Heart left ventricle (tissue), 16 donors: Measurements from ENCODE around the gene IER5. TPM values are rescaled to one million over a fixed set of nuclear protein-coding genes. Genes with fewer than 3 reads are reported as not detected.
"Not testable (repeated sequence)": the region's sequence is repeated elsewhere in the genome, so short reads cannot be mapped to it uniquely, and the experiment has no call there.

ENCODE experiments used
- ATAC-seq, 4 donors: fragments of 200-7000 bp; cut with Tn5 transposase; one replicate each; pipeline ENCODE4 v1.9.1; 2020 to 2022; ENCODE audit warnings: moderate library complexity in 4 of 4, mild to moderate bottlenecking in 3 of 4, moderate number of reproducible peaks in 1 of 4
- DNase-seq, 5 donors: peaks; one replicate each; pipeline ENCODE4 v3.0.0-alpha.2; 2020
- H3K27ac ChIP-seq, 12 donors: fragments of 200-600 bp; sonication (generic) in 4 of 12; one replicate each; pipeline versions ENCODE4 v1.5.0 to v1.8.0; 2016 to 2022; ENCODE audit warnings: mild to moderate bottlenecking in 2 of 12
- H3K27me3 ChIP-seq, 9 donors: fragments of 200-600 bp; sonication (generic) in 2 of 9; one replicate each; pipeline versions ENCODE4 v1.5.1 to v1.8.0; 2016 to 2022; ENCODE audit warnings: mild to moderate bottlenecking in 3 of 9
- H3K36me3 ChIP-seq, 9 donors: fragments of 200-600 bp; sonication (generic) in 2 of 9; one replicate each; pipeline versions ENCODE4 v1.5.0 to v1.8.0; 2018 to 2022; ENCODE audit warnings: mild to moderate bottlenecking in 2 of 9
- H3K4me1 ChIP-seq, 12 donors: fragments of 200-600 bp; sonication (generic) in 4 of 12; one replicate each; pipeline versions ENCODE4 v1.5.0 to v1.8.0; 2016 to 2022; ENCODE audit warnings: mild to moderate bottlenecking in 3 of 12
- H3K4me3 ChIP-seq, 12 donors: fragments of 200-600 bp; sonication (generic) in 4 of 12; one replicate each; pipeline versions ENCODE4 v1.5.0 to v1.8.0; 2017 to 2022; ENCODE audit warnings: mild to moderate bottlenecking in 9 of 12, moderate library complexity in 4 of 12
- H3K9me3 ChIP-seq, 12 donors: fragments of 200-600 bp; sonication (generic) in 4 of 12; one replicate each; pipeline versions ENCODE4 v1.5.0 to v1.8.0; 2016 to 2022; ENCODE audit warnings: mild to moderate bottlenecking in 1 of 12
- CTCF ChIP-seq, 12 donors: fragments of 200-600 bp; sonication (generic) in 4 of 12; IDR thresholded peaks; one replicate each; pipeline versions ENCODE4 v1.5.0 to v1.8.0; 2018 to 2022; ENCODE audit warnings: antibody characterized with exemption in 12 of 12, mild to moderate bottlenecking in 5 of 12
- POLR2A ChIP-seq, 2 donors: fragments of 450-650 bp; IDR thresholded peaks; one replicate each; pipeline ENCODE4 v1.6.1; 2017; ENCODE audit warnings: antibody characterized with exemption in 2 of 2, mild to moderate bottlenecking in 2 of 2, moderate library complexity in 2 of 2
- WGBS, 4 donors: extraction: QIAGEN DNeasy Blood & Tissue Kit in 2 of 4; methylation state at CpG; one replicate each; pipeline versions ENCODE4 v1.1.5 to v1.1.7; 2013 to 2018; 5-methylcytosine and 5-hydroxymethylcytosine counted together
- intact Hi-C, 10 donors: fragments of 100-400 bp; cut with DNase I; formaldehyde crosslinking; loops; one replicate each; pipeline versions ENCODE4 v1.11.1 to v1.14.2; 2022
- polyA plus RNA-seq, 2 donors: library from polyadenylated mRNA; stranded (reverse); fragments of 200-250 nt; gene quantifications; one replicate each; pipeline ENCODE4 v1.2.3, GENCODE V29; 2013
- total RNA-seq, 9 donors: library from RNA; depleted of rRNA in 2 of 9; stranded (reverse); fragments of >200 nt in 2 of 9; fragmentation: NEBNext Ultra II Directional in 3 of 9; extraction: Animal tissue kit (Norgen Biotek cat#: 25700) in 3 of 9; gene quantifications; one replicate each; pipeline versions ENCODE4 v1.1.0 to v1.2.4, GENCODE V29; 2016 to 2023
- donor health status: ischemic (EF 13 %, LVEDD 7.1; RV severe dilation, severe dysfunction).
- donor health status: healthy with polysubstance abuse.
- donor health status: DM: no; HTN: yes; CAD: no.
- donor health status: DM: no; HTN: no; CAD: no.
- donor health status: ischemic (EF 25% LVEDD 6.9; RV normal size, moderate dysfunction).
- donor health status: ischemic (EF 25% LVEDD 5.7; RV mildly dilated, moderate dysfunction).
- donor health status: healthy.
- donor health status: DM: yes; HTN: yes; CAD: no.
- donor health status: ischemic (EF 35%, LVEDD 5.7; RV mildly dilated, moderate dysfunction).
- donor health status: nonischemic (EF 11% LVEDD 7.7; RV severe dilation, severe dysfunction).
- donor health status: DM: yes; HTN: yes; CAD: no.
- donor health status: PGD.
- donor health status: ischemic (EF 29% LVEDD 5.4; RV normal size, mild dysfunction).
- donor health status: nonischemic (EF 23%, LVEDD 6.1; RV moderate dilation, normal function).

Gene IER5
- total and polyA plus RNA-seq, 11 donors, result 12.8 to 23.4 (median 18.5) TPM

- intact Hi-C loops, result no loop called here
- Histone ChIP-seq H3K9me3 (no peaks in the 10 kb centered on the region), H3K4me3 (no peak overlapping the region), H3K36me3 (peaks cover 0 to 26% (median 0%) of the 10 kb centered on the region in 9 donors), H3K27ac (no peak overlapping the region), H3K27me3 (no peaks in the 10 kb centered on the region), H3K4me1 (peaks cover 0 to 39% (median 0%) of the 10 kb centered on the region in 12 donors)
- 89 to 95% (median 89%) methylated on average over 5 of the region's 5 CpGs for WGBS, 4 donors
- TF ChIP-seq CTCF (IDR thresholded peaks at IDR 0.05) (no peak), POLR2A (IDR thresholded peaks at IDR 0.05) (no peak)
- ATAC-seq, result peak in 1 of 4 donors; percentile 46
- DNase-seq, result no peak
These were observed 44.0 kb upstream of the IER5 start for GRCh38 chr1:181044449-181044966.

DNA sequence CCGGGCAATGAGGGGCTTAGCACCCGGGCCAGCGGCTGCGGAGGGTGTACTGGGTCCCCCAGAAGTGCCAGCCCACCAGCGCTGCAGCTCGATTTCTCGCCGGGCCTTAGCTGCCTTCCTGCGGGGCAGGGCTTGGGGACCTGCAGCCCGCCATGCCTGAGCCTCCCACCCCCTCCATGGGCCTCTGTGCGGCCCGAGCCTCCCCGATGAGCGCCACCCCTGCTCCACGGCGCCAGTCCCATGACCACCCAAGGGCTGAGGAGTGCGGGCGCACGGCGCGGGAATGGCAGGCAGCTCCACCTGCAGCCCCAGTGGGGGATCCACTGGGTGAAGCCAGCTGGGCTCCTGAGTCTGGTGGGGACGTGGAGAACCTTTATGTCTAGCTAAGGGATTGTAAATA, 42.6 kb upstream of the IER5 start:
- H3K27ac ChIP-seq, H3K4me3 ChIP-seq, intact Hi-C loops, DNase-seq, H3K27me3 ChIP-seq, H3K9me3 ChIP-seq, ATAC-seq: not testable (repeated sequence)
- peaks cover 0 to 38% (median 0%) of the 10 kb centered on the region in 9 donors for H3K36me3 ChIP-seq
- H3K4me1 ChIP-seq, result peaks cover 0 to 31% (median 0%) of the 10 kb centered on the region in 12 donors
- 98 to 100% (median 98%) methylated on average over 8 to 22 of the region's 22 CpGs for WGBS, 4 donors

DNA sequence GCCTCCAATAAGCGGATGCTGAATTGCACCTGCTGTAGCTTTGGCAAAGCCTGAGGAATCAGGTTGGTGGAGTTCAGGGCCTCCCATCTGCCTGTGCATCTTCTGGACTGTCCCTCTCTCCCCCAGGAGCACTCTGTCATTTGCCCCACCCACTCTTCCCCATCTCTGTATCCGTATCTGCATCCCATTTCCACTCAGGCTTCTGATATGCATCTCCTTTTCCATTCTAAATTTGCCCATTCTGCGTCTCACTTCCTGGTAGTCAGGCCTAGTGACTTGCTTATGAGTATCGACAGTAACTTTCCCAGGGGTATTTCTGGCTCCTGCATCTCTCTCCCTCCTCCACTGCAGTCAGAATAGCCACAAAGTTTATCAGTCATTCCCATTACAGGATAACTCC, 39.1 kb upstream of the IER5 start:
- no peak for DNase-seq
- H3K36me3 ChIP-seq, result peaks cover 0 to 48% (median 0%) of the 10 kb centered on the region in 9 donors
- TF ChIP-seq CTCF (IDR thresholded peaks at IDR 0.05) (no peak), POLR2A (IDR thresholded peaks at IDR 0.05) (no peak)

GRCh38 chr1:181050922-181051321, 37.6 kb upstream of the IER5 start:
- H3K9me3 ChIP-seq, result no peaks in the 10 kb centered on the region
- no peak for ATAC-seq
- H3K27ac ChIP-seq, result no peak overlapping the region

More for the DNA sequence above, 39.1 kb upstream of the IER5 start:
- Histone ChIP-seq H3K27ac (no peak overlapping the region), H3K27me3 (no peaks in the 10 kb centered on the region), H3K4me1 (peaks cover 0 to 5% (median 0%) of the 10 kb centered on the region in 12 donors), H3K4me3 (no peak overlapping the region), H3K9me3 (no peaks in the 10 kb centered on the region)
- 79 to 89% (median 85%) methylated on average over 4 of the region's 4 CpGs for WGBS, 4 donors
- intact Hi-C loops, result no loop called here
- no peak for ATAC-seq

More at GRCh38 chr1:181050922-181051321, 37.6 kb upstream of the IER5 start:
- peaks cover 0 to 59% (median 0%) of the 10 kb centered on the region in 9 donors for H3K36me3 ChIP-seq
- no peak overlapping the region for H3K4me3 ChIP-seq
- no peak for TF ChIP-seq POLR2A (IDR thresholded peaks at IDR 0.05)
- TF ChIP-seq CTCF (IDR thresholded peaks at IDR 0.05), result no peak
- no peak for DNase-seq
- no peaks in the 10 kb centered on the region for H3K4me1 ChIP-seq
- H3K27me3 ChIP-seq, result no peaks in the 10 kb centered on the region
- intact Hi-C loops, result no loop called here
